Hair follicular keratinocyte (primary cell): ENCODE data around the gene INSL3. TPM values are rescaled to one million over a fixed set of nuclear protein-coding genes. Genes with fewer than 3 reads are reported as not detected.

Experiments
- total RNA-seq: library from RNA; depleted of rRNA; stranded (reverse); fragments of >200 nt; gene quantifications from 2 replicates; pipeline ENCODE4 v1.2.3, GENCODE V29; 2015

INSL3 gene, protein sequence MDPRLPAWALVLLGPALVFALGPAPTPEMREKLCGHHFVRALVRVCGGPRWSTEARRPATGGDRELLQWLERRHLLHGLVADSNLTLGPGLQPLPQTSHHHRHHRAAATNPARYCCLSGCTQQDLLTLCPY
- not detected in 2 replicates for total RNA-seq

GRCh38 chr19:17821190-17821589, at the start of gene INSL3:
Gene INSL3, minus strand, starts transcription at chr19:17821519. Its CDS starts 13 bp downstream, at chr19:17821506.

GRCh38 chr19:17859533-17860330, 38.4 kb upstream of the INSL3 start, which contains the start of gene RPL18A:
Gene RPL18A, plus strand, starts transcription at chr19:17859910. Its CDS starts 47 bp downstream, at chr19:17859957.

DNA sequence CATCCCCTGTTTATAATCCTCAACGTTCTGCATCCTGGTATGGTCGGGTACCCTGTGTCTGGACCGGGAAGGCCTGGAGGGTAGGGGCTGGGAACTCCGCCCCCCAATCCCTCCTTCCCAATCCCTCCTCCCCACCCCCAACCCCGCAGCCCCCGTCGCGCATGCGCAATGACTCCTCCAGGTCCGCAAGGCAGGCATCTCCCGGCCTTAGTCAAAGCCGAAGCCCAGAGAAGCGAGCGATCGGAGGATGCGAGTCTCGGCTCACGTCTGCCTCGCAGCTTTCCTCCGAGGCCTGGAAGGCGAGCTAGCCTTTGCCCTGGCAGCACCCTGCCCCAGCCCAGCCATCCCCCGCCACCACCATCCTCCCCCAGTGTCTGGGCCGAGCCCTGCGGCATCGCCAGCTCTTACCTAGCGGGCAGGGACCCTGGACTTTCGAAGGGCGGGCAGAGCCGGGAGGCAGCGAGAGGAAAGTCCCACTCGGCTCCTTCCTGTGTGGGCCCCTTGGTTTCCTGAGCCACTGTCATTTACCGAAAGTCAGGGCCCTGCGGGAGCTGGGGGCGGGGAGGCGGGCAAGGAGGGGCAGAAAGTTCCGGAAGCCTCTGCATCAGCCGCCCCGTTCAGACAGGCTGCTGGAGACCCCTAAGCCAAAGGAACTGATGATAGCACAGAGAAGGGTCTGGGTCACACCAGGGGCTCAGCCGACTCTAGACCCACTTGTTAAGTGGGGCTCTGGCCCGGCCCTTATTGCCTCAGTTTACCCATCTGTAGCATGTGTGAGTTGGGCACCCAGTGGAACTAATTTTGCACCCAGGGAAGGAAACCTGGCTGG, 26.4 kb upstream of the INSL3 start, which contains the start of gene JAK3:
Gene JAK3 (minus strand): TSS at position 445 of the 829 bp plus-strand sequence. CDS start 3,565 bp downstream, outside the sequence.

GRCh38 chr19:17794731-17795494, 26.4 kb downstream of the INSL3 start, which contains the start of gene B3GNT3:
Gene B3GNT3, plus strand, starts transcription at chr19:17795138. Its CDS starts 12,670 bp downstream, at chr19:17807808.

Other genes with a start within 250 kb of the INSL3 start
- gene UNC13A, start 133.2 kb downstream of the INSL3 start, total RNA-seq = 0.04 and 0.55 TPM in 2 replicates
- 22.2 and 25.0 TPM in 2 replicates for gene MAP1S, start 102.0 kb downstream of the INSL3 start, total RNA-seq
- 1.4 and 3.7 TPM in 2 replicates for gene FCHO1, start 70.0 kb downstream of the INSL3 start, total RNA-seq
- gene B3GNT3, start 26.4 kb downstream of the INSL3 start, total RNA-seq = 8.0 and 13.7 TPM in 2 replicates
- 0.42 and 1.6 TPM in 2 replicates for gene JAK3, start 26.5 kb upstream of the INSL3 start, total RNA-seq
- 1,779 and 2,048 TPM in 2 replicates for gene RPL18A, start 38.4 kb upstream of the INSL3 start, total RNA-seq
- gene SLC5A5, start 50.4 kb upstream of the INSL3 start, total RNA-seq = not detected in 2 replicates
- 62.5 and 103 TPM in 2 replicates for gene CCDC124, start 111.5 kb upstream of the INSL3 start, total RNA-seq
- not detected in 2 replicates for gene KCNN1, start 145.6 kb upstream of the INSL3 start, total RNA-seq
- 6.4 and 8.2 TPM in 2 replicates for gene ARRDC2, start 186.7 kb upstream of the INSL3 start, total RNA-seq